HG03103 (cell line): Measurements from ENCODE around the gene AGBL1.

Source experiments
- ATAC-seq: cut with Tn5 transposase; IDR thresholded peaks from one replicate; pipeline ENCODE4 v1.9.1; 2021; ENCODE audit warnings: low read depth; ENCODE audit not compliant: unreplicated experiment

The AGBL1 gene

DNA sequence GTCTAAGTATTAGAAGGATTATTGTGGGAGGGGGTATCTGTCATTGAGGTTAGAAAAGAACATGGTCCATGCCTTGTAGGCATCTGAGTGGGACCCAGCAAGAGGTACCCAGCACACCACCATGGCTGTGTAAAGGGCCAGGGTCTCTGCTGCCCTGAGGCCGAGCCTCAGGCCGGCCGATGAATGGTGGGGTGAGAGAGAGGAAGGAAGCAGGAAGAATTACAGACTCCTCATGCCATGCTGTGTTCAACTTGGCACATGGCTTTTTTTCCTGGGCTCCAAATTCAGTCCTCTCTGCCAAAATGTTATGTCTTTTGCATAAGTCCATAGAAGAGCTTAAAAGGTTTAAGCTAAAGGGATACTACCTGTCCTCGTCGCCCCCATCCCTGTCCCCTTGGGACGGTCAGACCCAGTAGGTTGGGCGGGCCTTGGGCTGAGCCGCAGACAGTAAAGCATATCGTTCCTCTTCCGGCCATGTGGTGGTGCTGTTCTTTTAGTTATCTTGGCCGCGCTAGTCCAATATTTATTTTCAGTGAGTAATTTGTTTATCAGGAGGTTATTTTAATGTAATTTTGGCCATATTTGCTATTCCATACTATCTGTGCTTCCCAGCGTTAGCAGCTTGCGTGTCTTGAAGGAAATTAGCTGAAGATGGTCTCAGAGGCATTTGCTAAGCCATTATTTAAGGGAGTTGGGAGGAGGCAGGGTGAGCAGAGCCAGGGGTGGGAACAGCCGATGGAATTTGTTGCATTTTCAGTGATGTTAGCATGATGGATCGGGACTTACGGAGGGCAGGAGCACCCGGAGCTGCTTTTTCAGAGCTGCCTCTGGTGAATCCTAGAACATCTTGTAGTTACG is 152.4 kb downstream of the AGBL1 start:
- no peak for ATAC-seq

DNA sequence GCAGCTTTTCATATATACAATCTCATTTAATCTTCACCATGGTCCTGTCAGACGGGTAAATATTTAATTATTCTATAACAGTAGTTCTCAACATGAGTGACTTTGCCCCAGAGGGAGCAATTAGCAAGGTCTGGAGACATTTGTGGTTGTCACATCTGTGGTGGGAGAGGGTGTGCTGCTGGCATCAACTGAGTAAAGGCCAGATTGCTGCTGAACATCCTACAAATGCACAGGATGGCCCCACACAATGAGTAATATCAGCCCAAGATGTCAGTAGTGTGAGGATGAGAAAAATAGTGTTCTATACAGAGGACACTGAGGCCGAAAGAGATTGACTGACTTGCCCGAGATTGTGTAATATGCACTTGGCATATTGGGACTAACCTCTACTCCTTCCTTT is 156.0 kb downstream of the AGBL1 start:
- no peak for ATAC-seq

GRCh38 chr15:86236356-86237110 is 156.9 kb downstream of the AGBL1 start:
- no peak for ATAC-seq

- no peak for ATAC-seq
Measured at GRCh38 chr15:86237111-86237500, 157.4 kb downstream of the AGBL1 start.

- ATAC-seq, result no peak
Measured at GRCh38 chr15:86247249-86247955, 167.7 kb downstream of the AGBL1 start.

DNA sequence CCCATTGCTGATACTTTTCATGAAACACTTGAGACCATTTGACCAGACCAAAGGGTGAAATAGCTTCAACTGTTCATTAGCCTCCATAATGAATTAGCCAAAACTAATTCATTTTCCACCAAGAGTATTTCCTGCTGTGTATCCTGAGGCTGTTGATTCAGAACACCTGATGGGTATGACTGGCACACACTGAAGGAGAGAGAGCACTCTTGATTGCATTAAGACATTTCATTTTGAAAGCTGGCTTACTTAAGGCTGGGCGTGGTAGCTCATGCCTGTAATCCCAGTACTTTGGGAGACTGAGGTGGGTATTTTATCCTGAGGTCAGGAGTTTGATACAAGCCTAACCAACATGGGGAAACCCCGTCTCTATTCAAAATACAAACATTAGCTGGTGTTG is 175.6 kb downstream of the AGBL1 start:
- ATAC-seq, result no peak

DNA sequence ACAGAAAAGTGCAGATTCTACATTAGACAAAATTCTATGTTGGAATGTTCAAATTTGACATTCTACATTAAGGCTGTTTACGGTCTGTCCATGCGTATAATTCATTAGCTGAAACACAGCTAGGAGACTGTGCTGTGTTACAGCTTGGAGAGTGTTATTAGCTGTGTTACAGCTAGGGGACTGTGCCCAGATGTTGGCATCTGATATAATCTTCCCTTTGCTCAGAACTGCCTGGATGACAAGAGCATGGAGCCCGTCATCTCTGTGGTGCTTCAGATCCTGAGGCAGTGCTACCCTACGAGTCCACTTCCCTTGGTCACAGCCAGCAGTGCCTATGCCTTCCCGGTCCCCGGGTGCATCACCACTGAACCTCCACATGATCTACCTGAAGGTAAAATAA is 177.0 kb downstream of the AGBL1 start:
- ATAC-seq, result no peak

DNA sequence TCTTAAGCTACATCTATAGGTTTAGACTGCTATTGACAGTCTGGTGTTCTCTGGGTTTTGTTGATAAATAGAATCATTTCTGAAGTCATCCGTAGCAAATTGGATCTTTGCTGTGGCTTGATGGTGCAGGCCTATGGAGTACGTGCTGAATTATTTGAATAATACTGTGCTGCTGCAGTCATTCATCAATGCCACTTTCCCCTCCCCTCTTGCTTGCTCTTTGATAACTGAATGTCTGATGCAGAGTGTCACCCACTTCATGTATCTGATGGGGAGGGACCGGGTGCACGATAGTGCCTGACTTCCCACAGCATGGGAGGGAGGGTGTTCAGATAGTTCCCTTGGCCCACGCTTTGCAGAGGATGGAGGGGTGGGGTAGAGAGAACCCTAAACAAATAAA is 179.9 kb downstream of the AGBL1 start:
- ATAC-seq, result no peak

- no peak for ATAC-seq
Measured at GRCh38 chr15:86263230-86263629, 183.6 kb downstream of the AGBL1 start.

DNA sequence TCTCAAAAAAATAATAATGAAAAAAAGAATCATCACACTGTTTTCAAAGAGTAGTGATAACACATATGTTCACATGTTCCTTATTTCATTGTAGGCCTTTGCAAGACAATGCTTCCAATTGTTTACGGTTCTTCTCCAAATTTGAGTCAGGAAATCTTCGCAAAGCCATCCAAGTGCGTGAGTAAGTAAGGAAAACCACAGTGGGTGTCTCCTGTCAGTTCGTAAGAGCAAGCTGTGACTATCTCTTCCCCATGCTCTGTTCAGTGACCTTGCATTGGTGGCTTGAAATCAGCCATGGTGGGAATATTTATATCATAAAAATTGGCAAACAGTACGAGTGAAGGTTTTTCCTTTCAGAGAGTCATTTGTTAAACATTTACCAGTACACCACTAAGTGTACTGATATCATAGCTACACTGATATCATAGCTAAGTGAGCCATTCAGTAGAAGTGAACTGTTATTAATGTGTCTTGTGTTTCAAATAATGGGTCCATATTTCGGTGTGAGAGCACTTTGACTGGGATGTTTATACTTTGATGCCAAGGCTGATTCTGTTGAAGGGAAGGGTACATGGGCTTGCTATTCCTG is 187.3 kb downstream of the AGBL1 start:
- ATAC-seq, result no peak

- ATAC-seq, result no peak
Measured at GRCh38 chr15:86267892-86268291, 188.2 kb downstream of the AGBL1 start.

GRCh38 chr15:86268558-86268957 is 188.9 kb downstream of the AGBL1 start:
- ATAC-seq, result no peak

GRCh38 chr15:86273309-86273708 is 193.6 kb downstream of the AGBL1 start:
- no peak for ATAC-seq

GRCh38 chr15:86275361-86275760 is 195.7 kb downstream of the AGBL1 start:
- ATAC-seq, result no peak

DNA sequence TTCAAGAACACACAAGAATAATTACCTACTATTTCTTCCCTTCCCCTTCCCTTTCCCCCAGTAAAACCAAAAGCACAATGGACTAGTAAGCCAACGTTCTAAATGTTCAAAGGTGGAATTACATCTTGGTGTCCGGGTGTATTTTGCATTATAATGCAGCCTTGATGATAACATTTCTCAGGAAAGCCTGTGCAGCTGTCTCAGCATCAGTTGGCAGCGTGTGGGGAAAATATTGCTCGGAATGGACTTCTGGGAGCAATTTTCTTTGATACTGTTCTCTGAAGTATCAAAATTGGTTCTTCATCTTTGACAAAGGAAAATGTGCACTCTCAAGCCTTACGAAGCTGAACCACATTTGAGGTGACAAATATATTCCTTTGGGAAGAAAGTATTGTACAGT is 198.9 kb downstream of the AGBL1 start:
- ATAC-seq, result no peak

DNA sequence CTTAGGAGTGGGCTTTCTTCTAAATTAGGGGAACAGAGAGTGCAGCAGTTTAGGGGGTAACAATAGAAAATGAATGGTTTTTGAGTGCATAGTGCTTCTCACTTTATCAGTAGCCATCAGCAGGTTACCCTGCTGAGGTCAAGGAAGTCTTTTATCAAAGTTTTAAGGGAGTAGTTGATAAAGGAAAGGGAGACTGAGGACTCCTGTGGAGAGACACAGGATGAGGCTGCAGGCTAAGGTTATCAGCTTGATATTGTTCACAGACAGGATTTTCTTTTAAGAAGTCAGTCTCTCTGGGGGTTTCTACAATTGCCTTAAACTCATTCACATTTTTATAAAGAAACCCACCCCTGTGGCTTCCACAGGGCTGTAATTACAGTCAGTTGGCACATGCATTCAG is 205.0 kb downstream of the AGBL1 start:
- no peak for ATAC-seq

- ATAC-seq, result no peak
Measured at GRCh38 chr15:86295511-86295910, 215.8 kb downstream of the AGBL1 start.

DNA sequence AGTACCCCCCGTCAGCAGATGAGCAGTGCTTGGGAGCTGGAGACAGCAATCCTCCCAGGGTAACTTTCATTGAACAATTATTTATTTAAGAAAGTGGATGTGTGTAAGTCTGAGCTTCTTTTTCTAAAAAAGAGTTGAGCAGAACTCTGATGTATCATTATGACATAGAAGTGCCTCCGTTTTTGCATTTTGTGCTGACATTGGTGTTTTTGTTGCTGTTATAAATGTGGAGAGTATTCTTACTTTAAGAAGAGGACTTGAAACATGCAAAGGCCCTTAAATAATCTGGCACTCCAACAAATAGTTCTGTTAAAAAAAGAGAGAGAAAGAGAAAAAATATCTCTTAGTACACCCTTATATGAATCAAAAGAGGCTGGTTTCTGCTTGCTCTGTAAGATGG is 217.1 kb downstream of the AGBL1 start:
- ATAC-seq, result no peak

- no peak for ATAC-seq
Measured at GRCh38 chr15:86300390-86301125, 220.9 kb downstream of the AGBL1 start.

- no peak for ATAC-seq
Measured at GRCh38 chr15:86311568-86312280, 232.1 kb downstream of the AGBL1 start.
